ENCODE results near the gene SDHAF2.

Gene SDHAF2

DNA sequence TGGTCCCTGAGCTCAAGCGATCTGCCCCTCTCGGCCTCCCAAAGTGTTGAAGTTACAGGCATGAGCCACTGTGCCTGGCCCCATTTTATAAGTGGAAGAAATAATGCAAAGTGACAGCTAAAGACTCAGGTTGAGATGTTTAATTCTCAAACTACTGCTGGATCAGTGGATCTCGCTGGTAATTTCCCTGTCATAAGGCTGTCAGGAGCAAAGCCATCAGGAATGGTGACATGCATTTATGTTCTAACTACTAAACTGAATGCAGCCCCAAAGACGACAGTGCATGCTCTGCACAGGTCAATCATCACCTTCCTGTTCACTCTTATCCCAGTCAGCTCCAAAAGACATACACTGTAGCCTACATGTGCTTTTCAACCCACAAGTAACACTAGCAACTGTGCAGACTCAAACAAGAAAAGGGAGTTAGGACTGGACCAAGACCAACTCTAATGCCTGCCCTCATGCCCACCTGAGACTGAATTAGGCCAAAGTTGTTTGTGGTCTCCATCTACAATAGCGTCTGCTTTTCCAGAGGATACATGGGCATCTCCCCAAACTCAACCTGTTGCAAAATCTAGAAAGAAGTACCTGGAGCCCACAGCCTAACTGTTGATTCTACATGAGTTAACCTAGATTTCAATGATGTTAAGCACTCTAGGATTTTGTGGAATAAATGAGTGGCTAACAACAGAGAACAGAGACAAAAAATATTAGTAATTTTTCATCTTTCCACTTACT, 22.8 kb upstream of the SDHAF2 start:
- Histone ChIP-seq H3K27me3 (ENCODE audit: insufficient read depth, low read depth) (no peaks in the 10 kb centered on the region), H3K4me3 (IDR thresholded peaks at IDR 0.05; ENCODE audit: insufficient read depth, low read depth, low read length) (no peak overlapping the region), H2AFZ (ENCODE audit: low read depth) (no peak overlapping the region), H3K9ac (no peak overlapping the region), H4K20me1 (ENCODE audit: insufficient read depth) (no peaks in the 10 kb centered on the region; the same call in 1 of the 2 replicates), H3K79me2 (ENCODE audit: insufficient read depth, low read depth) (no peaks in the 10 kb centered on the region), H3K4me1 (ENCODE audit: low read depth, poor library complexity, severe bottlenecking) (no peaks in the 10 kb centered on the region), H3K36me3 (ENCODE audit: insufficient read depth) (peaks cover 13% of the 10 kb centered on the region; the same call in 1 of the 2 replicates), H3K4me2 (no peak overlapping the region), H3K27ac (no peak overlapping the region)
- TF ChIP-seq, protein P1, sequence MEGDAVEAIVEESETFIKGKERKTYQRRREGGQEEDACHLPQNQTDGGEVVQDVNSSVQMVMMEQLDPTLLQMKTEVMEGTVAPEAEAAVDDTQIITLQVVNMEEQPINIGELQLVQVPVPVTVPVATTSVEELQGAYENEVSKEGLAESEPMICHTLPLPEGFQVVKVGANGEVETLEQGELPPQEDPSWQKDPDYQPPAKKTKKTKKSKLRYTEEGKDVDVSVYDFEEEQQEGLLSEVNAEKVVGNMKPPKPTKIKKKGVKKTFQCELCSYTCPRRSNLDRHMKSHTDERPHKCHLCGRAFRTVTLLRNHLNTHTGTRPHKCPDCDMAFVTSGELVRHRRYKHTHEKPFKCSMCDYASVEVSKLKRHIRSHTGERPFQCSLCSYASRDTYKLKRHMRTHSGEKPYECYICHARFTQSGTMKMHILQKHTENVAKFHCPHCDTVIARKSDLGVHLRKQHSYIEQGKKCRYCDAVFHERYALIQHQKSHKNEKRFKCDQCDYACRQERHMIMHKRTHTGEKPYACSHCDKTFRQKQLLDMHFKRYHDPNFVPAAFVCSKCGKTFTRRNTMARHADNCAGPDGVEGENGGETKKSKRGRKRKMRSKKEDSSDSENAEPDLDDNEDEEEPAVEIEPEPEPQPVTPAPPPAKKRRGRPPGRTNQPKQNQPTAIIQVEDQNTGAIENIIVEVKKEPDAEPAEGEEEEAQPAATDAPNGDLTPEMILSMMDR (conservative IDR thresholded peaks at IDR 0.05; ENCODE audit: low read depth, low read length): no peak

DNA sequence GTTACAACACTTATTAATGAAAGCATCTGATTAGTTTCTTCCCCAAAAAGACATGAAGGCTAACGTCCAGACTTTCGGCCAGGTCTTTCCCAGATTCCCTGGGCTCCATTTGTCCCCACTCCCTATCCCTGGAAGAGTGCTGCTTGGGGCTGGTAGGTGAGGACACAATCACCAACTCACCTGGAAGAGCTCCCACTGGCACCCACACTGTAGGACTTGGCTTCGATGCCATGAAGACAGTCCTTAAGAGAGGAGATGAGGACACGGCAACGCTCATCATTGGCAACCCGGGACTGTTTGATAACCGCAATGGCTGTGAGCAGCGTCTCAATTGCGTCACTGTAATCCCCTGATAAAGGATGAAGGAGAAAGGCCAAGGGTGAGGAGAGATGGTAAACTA, 18.3 kb upstream of the SDHAF2 start:
- no peak overlapping the region for H3K27ac ChIP-seq
- TF ChIP-seq, protein P1 (conservative IDR thresholded peaks at IDR 0.05; ENCODE audit: low read depth, low read length): no peak
- H3K36me3 ChIP-seq (ENCODE audit: insufficient read depth): peaks cover 5% of the 10 kb centered on the region; the same call in 1 of the 2 replicates
- no peaks in the 10 kb centered on the region; the same call in 1 of the 2 replicates for H4K20me1 ChIP-seq (ENCODE audit: insufficient read depth)
- no peaks in the 10 kb centered on the region for H3K79me2 ChIP-seq (ENCODE audit: insufficient read depth, low read depth)
- H3K4me2 ChIP-seq: no peak overlapping the region
- no peak overlapping the region for H2AFZ ChIP-seq (ENCODE audit: low read depth)
- H3K9ac ChIP-seq: no peak overlapping the region
- H3K4me3 ChIP-seq (IDR thresholded peaks at IDR 0.05; ENCODE audit: insufficient read depth, low read depth, low read length): no peak overlapping the region
- H3K4me1 ChIP-seq (ENCODE audit: low read depth, poor library complexity, severe bottlenecking): no peaks in the 10 kb centered on the region
- H3K27me3 ChIP-seq (ENCODE audit: insufficient read depth, low read depth): no peaks in the 10 kb centered on the region

DNA sequence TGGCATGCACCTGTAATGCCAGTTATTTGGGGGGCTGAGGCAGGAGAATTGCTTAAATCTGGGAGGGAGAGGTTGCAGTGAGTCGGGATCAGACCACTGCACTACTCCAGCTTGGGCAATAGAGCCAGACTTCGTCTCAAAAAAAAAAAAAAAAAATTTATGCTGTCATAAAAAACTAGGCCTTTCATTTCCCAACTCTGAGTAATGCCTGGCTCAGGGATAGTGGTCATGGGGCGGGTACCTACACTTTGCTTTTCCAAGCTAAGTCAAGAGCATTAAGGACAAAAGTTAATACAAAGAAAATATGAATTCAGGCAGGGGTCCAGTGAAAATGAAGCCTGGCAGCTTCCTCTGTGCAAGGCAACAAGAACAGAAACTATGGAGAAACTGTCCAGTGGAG, 16.4 kb upstream of the SDHAF2 start:
- H3K79me2 ChIP-seq (ENCODE audit: insufficient read depth, low read depth): peaks cover 6% of the 10 kb centered on the region; the same call in 1 of the 2 replicates
- TF ChIP-seq, protein P1 (conservative IDR thresholded peaks at IDR 0.05; ENCODE audit: low read depth, low read length): no peak

DNA sequence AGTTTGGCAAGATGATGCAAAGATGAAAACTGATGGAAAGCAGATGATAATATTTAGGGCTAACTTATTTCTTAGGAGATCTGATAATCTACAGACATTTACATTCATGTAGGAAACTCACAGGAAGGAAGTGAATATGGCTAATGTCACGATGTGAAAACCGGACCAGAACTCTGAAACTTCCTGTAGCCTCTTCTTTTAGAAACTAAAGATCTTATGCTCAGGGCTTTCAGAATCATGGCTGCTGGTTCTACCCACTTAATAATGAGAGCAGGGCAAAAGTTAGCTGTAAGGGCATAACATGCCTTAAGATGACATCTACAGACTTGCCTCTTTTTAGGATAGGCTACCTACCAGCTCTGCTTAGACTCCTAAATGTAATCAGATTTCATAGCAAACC, 15.4 kb upstream of the SDHAF2 start:
- H3K4me1 ChIP-seq (ENCODE audit: low read depth, poor library complexity, severe bottlenecking): no peaks in the 10 kb centered on the region
- H3K27ac ChIP-seq: no peak overlapping the region
- H3K36me3 ChIP-seq (ENCODE audit: insufficient read depth): peaks cover 5% of the 10 kb centered on the region; the same call in 1 of the 2 replicates
- H3K9ac ChIP-seq: no peak overlapping the region
- TF ChIP-seq, protein P1 (conservative IDR thresholded peaks at IDR 0.05; ENCODE audit: low read depth, low read length): no peak
- H3K79me2 ChIP-seq (ENCODE audit: insufficient read depth, low read depth): peaks cover 6% of the 10 kb centered on the region; the same call in 1 of the 2 replicates
- no peak overlapping the region for H3K4me2 ChIP-seq
- no peak overlapping the region for H3K4me3 ChIP-seq (IDR thresholded peaks at IDR 0.05; ENCODE audit: insufficient read depth, low read depth, low read length)
- H2AFZ ChIP-seq (ENCODE audit: low read depth): no peak overlapping the region
- no peaks in the 10 kb centered on the region for H3K27me3 ChIP-seq (ENCODE audit: insufficient read depth, low read depth)
- H4K20me1 ChIP-seq (ENCODE audit: insufficient read depth): no peaks in the 10 kb centered on the region; the same call in 1 of the 2 replicates

More for the DNA sequence above, 16.4 kb upstream of the SDHAF2 start:
- no peak overlapping the region for H2AFZ ChIP-seq (ENCODE audit: low read depth)
- no peaks in the 10 kb centered on the region for H3K27me3 ChIP-seq (ENCODE audit: insufficient read depth, low read depth)
- peaks cover 5% of the 10 kb centered on the region; the same call in 1 of the 2 replicates for H3K36me3 ChIP-seq (ENCODE audit: insufficient read depth)
- no peaks in the 10 kb centered on the region for H3K4me1 ChIP-seq (ENCODE audit: low read depth, poor library complexity, severe bottlenecking)
- H3K27ac ChIP-seq: no peak overlapping the region
- no peaks in the 10 kb centered on the region; the same call in 1 of the 2 replicates for H4K20me1 ChIP-seq (ENCODE audit: insufficient read depth)
- no peak overlapping the region for H3K4me2 ChIP-seq
- H3K4me3 ChIP-seq (IDR thresholded peaks at IDR 0.05; ENCODE audit: insufficient read depth, low read depth, low read length): no peak overlapping the region
- no peak overlapping the region for H3K9ac ChIP-seq
